ENCODE data around the gene PGLYRP3.

GRCh38 chr1:153293480-153293775 is 19.3 kb downstream of the PGLYRP3 start:
- TF ChIP-seq GATA2 (IDR thresholded peaks at IDR 0.05; ENCODE audit: low read depth, low read length): no peak
- TF ChIP-seq GATA3 (IDR thresholded peaks at IDR 0.05; ENCODE audit: low read depth, low read length): no peak

Measured in SH-SY5Y (cell line).